Measurements from ENCODE around the gene THAP3. TPM values are rescaled to one million over a fixed set of nuclear protein-coding genes. Genes with fewer than 3 reads are reported as not detected.
"Not testable (repeated sequence)": the region's sequence is repeated elsewhere in the genome, so short reads cannot be mapped to it uniquely, and the experiment has no call there.

Gene THAP3
- total RNA-seq, 6 experiments from 2014 or later, result 5.9 to 11.3 (median 10.3) TPM

- DNase-seq, result no peak
- WGBS (ENCODE audit: insufficient coverage, low coverage, low lambda C conversion rate, missing lambda C conversion rate), result 69% methylated on average over 6 of the region's 16 CpGs
Measured at GRCh38 chr1:6635910-6636760, 11.5 kb downstream of the THAP3 start.

GRCh38 chr1:6636778-6637177, 12.1 kb downstream of the THAP3 start:
- WGBS (ENCODE audit: insufficient coverage, low coverage, low lambda C conversion rate, missing lambda C conversion rate), result no CpG with 5 or more reads among the region's 6 CpGs
- intact Hi-C loops (cut with DNase I), result loop anchor here in 1 of 2 donors (10.0 kb wide), 1 partner anchor 152 kb away; no protein-coding TSS in a partner anchor

More at GRCh38 chr1:6635910-6636760, 11.5 kb downstream of the THAP3 start:
- no peak overlapping the region for H3K4me3 ChIP-seq
- ATAC-seq, result no peak
- no peaks in the 10 kb centered on the region for H3K27me3 ChIP-seq
- TF ChIP-seq POLR2A (IDR thresholded peaks at IDR 0.05), result no peak
- TF ChIP-seq, protein P1, sequence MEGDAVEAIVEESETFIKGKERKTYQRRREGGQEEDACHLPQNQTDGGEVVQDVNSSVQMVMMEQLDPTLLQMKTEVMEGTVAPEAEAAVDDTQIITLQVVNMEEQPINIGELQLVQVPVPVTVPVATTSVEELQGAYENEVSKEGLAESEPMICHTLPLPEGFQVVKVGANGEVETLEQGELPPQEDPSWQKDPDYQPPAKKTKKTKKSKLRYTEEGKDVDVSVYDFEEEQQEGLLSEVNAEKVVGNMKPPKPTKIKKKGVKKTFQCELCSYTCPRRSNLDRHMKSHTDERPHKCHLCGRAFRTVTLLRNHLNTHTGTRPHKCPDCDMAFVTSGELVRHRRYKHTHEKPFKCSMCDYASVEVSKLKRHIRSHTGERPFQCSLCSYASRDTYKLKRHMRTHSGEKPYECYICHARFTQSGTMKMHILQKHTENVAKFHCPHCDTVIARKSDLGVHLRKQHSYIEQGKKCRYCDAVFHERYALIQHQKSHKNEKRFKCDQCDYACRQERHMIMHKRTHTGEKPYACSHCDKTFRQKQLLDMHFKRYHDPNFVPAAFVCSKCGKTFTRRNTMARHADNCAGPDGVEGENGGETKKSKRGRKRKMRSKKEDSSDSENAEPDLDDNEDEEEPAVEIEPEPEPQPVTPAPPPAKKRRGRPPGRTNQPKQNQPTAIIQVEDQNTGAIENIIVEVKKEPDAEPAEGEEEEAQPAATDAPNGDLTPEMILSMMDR (IDR thresholded peaks at IDR 0.05), result no peak
- no peaks in the 10 kb centered on the region for H3K4me1 ChIP-seq
- no peak overlapping the region for H3K27ac ChIP-seq
- intact Hi-C loops (cut with DNase I), result loop anchor here in 1 of 2 donors (10.0 kb wide), 1 partner anchor 151 kb away; no protein-coding TSS in a partner anchor
- no peaks in the 10 kb centered on the region for H3K9me3 ChIP-seq
- peaks cover 0 to 68% (median 10%) of the 10 kb centered on the region in 4 donors for H3K36me3 ChIP-seq

DNA sequence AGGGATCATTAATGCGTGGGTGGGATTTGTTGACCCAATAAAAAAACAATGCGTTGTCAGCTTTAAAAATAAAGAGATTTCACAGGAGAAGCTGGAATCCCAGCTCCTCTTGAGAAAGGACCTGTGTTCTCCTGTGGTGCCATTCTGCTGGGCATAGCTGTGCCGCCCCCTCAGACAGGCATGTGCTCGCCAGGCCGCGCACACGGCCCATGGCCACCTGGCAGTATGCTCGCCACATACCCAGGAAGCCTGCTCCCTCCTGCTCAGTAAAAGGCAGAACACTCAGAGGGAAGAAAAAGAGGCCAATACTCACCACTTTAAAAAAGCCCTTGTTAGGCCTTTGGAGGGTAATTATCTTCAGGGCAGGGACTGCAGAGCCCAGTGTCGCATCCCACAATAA, 13.1 kb downstream of the THAP3 start:
- Histone ChIP-seq H3K9me3 (no peaks in the 10 kb centered on the region), H3K36me3 (peaks cover 0 to 63% (median 10%) of the 10 kb centered on the region in 4 donors), H3K4me3 (no peak overlapping the region), H3K4me1 (no peaks in the 10 kb centered on the region), H3K27me3 (no peaks in the 10 kb centered on the region), H3K27ac (no peak overlapping the region)
- TF ChIP-seq POLR2A (IDR thresholded peaks at IDR 0.05), result no peak
- 69% methylated on average over 3 of the region's 9 CpGs for WGBS (ENCODE audit: insufficient coverage, low coverage, low lambda C conversion rate, missing lambda C conversion rate)
- intact Hi-C loops (cut with DNase I), result loop anchor here in 1 of 2 donors (10.0 kb wide), 1 partner anchor 153 kb away; no protein-coding TSS in a partner anchor
- ATAC-seq (no peak), DNase-seq (no peak)

More at GRCh38 chr1:6636778-6637177, 12.1 kb downstream of the THAP3 start:
- not testable (repeated sequence) for H3K4me1 ChIP-seq, DNase-seq, H3K27ac ChIP-seq, H3K4me3 ChIP-seq, ATAC-seq, H3K9me3 ChIP-seq, H3K27me3 ChIP-seq
- H3K36me3 ChIP-seq, result peaks cover 0 to 68% (median 10%) of the 10 kb centered on the region in 4 donors

GRCh38 chr1:6638226-6638625, 13.6 kb downstream of the THAP3 start:
- ATAC-seq (no peak), DNase-seq (peak in 1 of 3 donors; percentile 39)
- Histone ChIP-seq H3K36me3 (peaks cover 0 to 58% (median 10%) of the 10 kb centered on the region in 4 donors), H3K4me1 (no peaks in the 10 kb centered on the region), H3K27ac (no peak overlapping the region), H3K27me3 (no peaks in the 10 kb centered on the region), H3K4me3 (no peak overlapping the region), H3K9me3 (no peaks in the 10 kb centered on the region)
- TF ChIP-seq, protein P1 (IDR thresholded peaks at IDR 0.05), result no peak
- no peak for TF ChIP-seq POLR2A (IDR thresholded peaks at IDR 0.05)
- intact Hi-C loops (cut with DNase I), result loop anchor here in 1 of 2 donors (10.0 kb wide), 1 partner anchor 153 kb away; no protein-coding TSS in a partner anchor
- 59% methylated on average over 6 of the region's 18 CpGs for WGBS (ENCODE audit: insufficient coverage, low coverage, low lambda C conversion rate, missing lambda C conversion rate)

- H3K27ac ChIP-seq; ATAC-seq; H3K4me3 ChIP-seq; H3K27me3 ChIP-seq; H3K4me1 ChIP-seq; DNase-seq; H3K9me3 ChIP-seq; intact Hi-C loops (cut with DNase I): not testable (repeated sequence)
- WGBS (ENCODE audit: insufficient coverage, low coverage, low lambda C conversion rate, missing lambda C conversion rate), result 100% methylated on average over 2 of the region's 3 CpGs
- H3K36me3 ChIP-seq, result peaks cover 0 to 55% (median 9%) of the 10 kb centered on the region in 4 donors
Measured at GRCh38 chr1:6640867-6641266, 16.2 kb downstream of the THAP3 start.

- H3K9me3 ChIP-seq, result no peaks in the 10 kb centered on the region
- no peak overlapping the region for H3K27ac ChIP-seq
- no CpG with 5 or more reads among the region's 7 CpGs for WGBS (ENCODE audit: insufficient coverage, low coverage, low lambda C conversion rate, missing lambda C conversion rate)
- no peak overlapping the region for H3K4me3 ChIP-seq
- TF ChIP-seq POLR2A (IDR thresholded peaks at IDR 0.05), result no peak
- TF ChIP-seq, protein P1 (IDR thresholded peaks at IDR 0.05), result no peak
- H3K27me3 ChIP-seq, result no peaks in the 10 kb centered on the region
- no peak for DNase-seq
- no peaks in the 10 kb centered on the region for H3K4me1 ChIP-seq
- peaks cover 0 to 26% (median under 1%) of the 10 kb centered on the region in 4 donors for H3K36me3 ChIP-seq
- ATAC-seq, result no peak
- intact Hi-C loops (cut with DNase I), result loop anchor here in 1 of 2 donors (5.0 kb wide), 1 partner anchor 163 kb away; no protein-coding TSS in a partner anchor
Measured at GRCh38 chr1:6645018-6645417, 20.4 kb downstream of the THAP3 start.
